Panc1 (cell line): ENCODE results near the gene TBX22.

Experiments used
- CTCF ChIP-seq: fragments of 450-650 bp; IDR thresholded peaks from 2 replicates; pipeline ENCODE4 v1.5.1; 2017; ENCODE audit warnings: mild to moderate bottlenecking
- POLR2AphosphoS5 ChIP-seq: IDR thresholded peaks from 2 replicates; pipeline ENCODE4 v1.6.1; 2012; ENCODE audit warnings: mild to moderate bottlenecking, low read depth, low read length, moderate library complexity

- no peak for TF ChIP-seq CTCF
- TF ChIP-seq POLR2AphosphoS5 = no peak
Observed at GRCh38 chrX:80016182-80016581, 1.6 kb downstream of the TBX22 start.
